Fibroblast of lung (primary cell): ENCODE measurements around the gene SEMA5A.

Experiments
- EZH2 ChIP-seq: IDR thresholded peaks from 2 replicates; pipeline ENCODE4 v1.5.1; 2012; ENCODE audit warnings: low read length, control low read depth, mild to moderate bottlenecking; ENCODE audit errors: missing control alignments
- TF ChIP-seq, protein P1 (sequence below), 2 donors: IDR thresholded peaks in 1 of 2; conservative IDR thresholded peaks in 1 of 2; 1 replicate in 1 of 2; 2 replicates in 1 of 2; pipeline ENCODE4 v1.5.1; 2011 to 2012; ENCODE audit warnings: low read length in 2 of 2, control low read depth in 1 of 2, inconsistent platforms in 1 of 2, low read depth in 1 of 2, mild to moderate bottlenecking in 1 of 2

DNA sequence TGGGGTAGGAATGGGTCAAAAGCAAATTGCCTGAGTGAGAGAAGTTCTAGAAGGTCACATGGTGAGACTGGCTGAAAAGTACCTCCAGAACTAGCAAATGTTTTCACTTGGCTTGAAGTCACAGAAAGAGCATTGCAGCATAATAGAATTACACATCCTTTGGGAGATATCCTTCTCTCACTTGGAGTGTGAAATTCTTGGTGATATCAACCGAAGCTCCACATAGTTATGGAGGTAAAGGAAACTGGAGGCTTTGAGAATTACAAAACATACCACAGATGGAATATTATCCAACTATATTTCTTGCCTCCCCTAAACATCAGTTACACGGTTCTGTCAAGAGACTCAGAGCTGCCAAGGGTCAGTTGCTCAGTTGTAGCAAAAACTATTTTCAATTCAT, 182.4 kb downstream of the SEMA5A start:
- TF ChIP-seq, protein P1, sequence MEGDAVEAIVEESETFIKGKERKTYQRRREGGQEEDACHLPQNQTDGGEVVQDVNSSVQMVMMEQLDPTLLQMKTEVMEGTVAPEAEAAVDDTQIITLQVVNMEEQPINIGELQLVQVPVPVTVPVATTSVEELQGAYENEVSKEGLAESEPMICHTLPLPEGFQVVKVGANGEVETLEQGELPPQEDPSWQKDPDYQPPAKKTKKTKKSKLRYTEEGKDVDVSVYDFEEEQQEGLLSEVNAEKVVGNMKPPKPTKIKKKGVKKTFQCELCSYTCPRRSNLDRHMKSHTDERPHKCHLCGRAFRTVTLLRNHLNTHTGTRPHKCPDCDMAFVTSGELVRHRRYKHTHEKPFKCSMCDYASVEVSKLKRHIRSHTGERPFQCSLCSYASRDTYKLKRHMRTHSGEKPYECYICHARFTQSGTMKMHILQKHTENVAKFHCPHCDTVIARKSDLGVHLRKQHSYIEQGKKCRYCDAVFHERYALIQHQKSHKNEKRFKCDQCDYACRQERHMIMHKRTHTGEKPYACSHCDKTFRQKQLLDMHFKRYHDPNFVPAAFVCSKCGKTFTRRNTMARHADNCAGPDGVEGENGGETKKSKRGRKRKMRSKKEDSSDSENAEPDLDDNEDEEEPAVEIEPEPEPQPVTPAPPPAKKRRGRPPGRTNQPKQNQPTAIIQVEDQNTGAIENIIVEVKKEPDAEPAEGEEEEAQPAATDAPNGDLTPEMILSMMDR (conservative IDR thresholded peaks at IDR 0.05 in 1 of 2, IDR thresholded peaks at IDR 0.05 in 1 of 2; ENCODE audit: low read depth in 1 of 2, low read length in 2 of 2) = no peak
- no peak for TF ChIP-seq EZH2
